ENCODE measurements around the gene FKBP1B.
A peak's percentile ranks its signal among the peaks of the same experiment; 100 is the strongest.
"Not testable (repeated sequence)": the region's sequence is repeated elsewhere in the genome, so short reads cannot be mapped to it uniquely, and the experiment has no call there.

FKBP1B gene

GRCh38 chr2:24022324-24022974 is 27.1 kb upstream of the FKBP1B start:
- DNase-seq (ENCODE audit: low read depth in 2 of 3, low spot score in 2 of 3): no peak

- no peak for DNase-seq (ENCODE audit: low read depth in 2 of 3, low spot score in 2 of 3)
Observed at GRCh38 chr2:24022975-24023575, 26.5 kb upstream of the FKBP1B start.

GRCh38 chr2:24024018-24024417 is 25.5 kb upstream of the FKBP1B start:
- no peak for DNase-seq (ENCODE audit: low read depth in 2 of 3, low spot score in 2 of 3)

DNA sequence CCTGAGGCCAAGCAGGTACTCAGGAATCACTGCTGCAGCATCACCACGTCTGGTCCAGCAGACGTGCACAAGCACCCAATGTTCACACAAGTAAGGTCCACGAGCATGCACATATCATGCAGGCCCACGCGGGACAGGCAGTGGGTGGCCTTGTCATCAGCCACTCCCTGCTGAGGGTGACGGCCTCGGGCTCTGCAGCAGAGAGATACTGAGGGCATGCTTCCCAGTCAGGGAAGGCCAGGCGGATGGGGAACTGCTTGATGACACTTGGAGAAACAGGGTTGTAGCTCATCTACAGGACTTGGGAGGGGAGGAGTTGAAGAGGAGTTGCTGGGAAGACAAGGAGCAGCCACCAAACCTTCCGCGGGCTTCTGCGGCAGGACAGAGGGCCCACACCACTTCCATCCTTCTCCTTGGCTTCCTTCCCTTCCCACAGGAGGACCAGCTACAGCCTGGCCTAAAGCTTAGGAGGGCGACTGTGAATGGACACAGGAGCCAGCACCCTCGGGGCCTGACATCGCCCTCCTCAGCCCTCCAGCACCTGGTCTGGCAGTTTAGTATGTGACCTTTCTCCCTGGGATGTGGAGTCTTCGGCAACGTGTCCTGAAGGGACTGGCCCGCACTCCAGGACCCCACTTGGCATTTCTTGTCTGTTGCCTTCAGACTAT is 24.4 kb upstream of the FKBP1B start:
- no peak for DNase-seq (ENCODE audit: low read depth in 2 of 3, low spot score in 2 of 3)

GRCh38 chr2:24026233-24026632 is 23.3 kb upstream of the FKBP1B start:
- no peak for DNase-seq (ENCODE audit: low read depth in 2 of 3, low spot score in 2 of 3)

GRCh38 chr2:24038786-24039499 is 10.6 kb upstream of the FKBP1B start:
- no peak for DNase-seq (ENCODE audit: low read depth in 2 of 3, low spot score in 2 of 3)

DNA sequence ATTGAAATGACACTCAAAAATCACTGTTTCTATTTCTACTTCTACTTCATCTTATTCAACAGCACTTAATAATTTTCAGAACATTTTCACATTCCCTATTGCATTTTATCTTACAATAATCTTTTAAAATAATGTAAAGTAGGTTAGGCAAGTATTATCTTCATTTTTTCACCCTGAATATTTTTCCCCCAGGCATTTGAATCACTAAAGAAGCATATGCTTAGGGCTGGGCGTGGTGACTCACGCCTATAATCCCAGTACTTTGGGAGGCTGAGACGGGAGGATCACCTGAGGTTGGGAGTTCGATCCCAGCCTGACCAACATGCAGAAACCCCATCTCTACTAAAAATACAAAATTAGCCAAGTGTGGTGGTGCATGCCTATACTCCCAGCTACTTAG is 9.0 kb upstream of the FKBP1B start:
- DNase-seq (ENCODE audit: low read depth in 2 of 3, low spot score in 2 of 3): no peak

- not testable (repeated sequence) for DNase-seq (ENCODE audit: low read depth in 2 of 3, low spot score in 2 of 3)
Observed at GRCh38 chr2:24043133-24043532, 6.4 kb upstream of the FKBP1B start.

DNA sequence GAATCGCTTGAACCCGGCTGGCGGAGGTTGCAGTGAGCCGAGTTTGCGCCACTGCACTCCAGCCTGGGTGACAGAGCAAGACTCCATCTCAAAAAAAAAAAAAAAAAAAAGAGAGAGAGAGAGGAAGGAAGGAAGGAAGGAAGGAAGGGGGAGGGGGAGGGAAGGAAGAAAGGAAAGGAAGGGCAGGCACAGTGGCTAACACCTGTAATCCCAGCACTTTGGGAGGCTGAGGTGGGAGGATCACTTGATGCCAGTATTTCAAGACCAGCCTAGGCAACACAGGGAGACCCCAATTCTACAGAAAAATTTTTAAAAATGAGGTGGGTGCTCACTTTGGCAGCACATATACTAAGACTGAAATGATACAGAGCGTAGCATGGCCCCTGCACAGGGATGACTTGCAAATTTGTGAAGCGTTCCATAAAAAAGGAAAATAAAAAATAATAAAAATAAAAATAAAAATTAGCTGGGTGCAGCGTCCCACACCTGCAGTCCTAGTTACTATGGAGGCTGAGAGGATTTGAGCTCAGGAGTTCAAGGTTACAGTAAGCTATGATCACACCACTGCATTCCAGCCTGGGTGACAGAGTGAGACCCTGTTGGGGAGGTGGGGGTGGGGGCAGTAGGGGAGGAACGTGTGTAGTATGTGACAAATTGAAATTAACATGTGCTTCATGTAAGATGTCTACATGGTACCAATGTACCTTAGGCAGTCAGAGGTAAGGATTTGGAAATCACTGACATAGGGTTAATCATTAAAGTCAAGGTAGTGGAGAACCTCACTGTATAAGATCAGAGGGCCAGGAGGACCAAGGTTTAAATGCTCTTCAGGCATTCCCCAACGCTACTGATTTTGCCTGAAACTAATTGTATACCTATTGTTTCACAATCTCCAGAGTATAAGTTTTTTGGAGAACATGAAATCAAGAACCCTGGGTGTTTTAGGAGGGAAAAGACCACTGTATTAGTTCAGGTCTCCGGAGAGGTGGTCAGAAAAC is 3.7 kb upstream of the FKBP1B start:
- DNase-seq (ENCODE audit: low read depth in 2 of 3, low spot score in 2 of 3): no peak

DNA sequence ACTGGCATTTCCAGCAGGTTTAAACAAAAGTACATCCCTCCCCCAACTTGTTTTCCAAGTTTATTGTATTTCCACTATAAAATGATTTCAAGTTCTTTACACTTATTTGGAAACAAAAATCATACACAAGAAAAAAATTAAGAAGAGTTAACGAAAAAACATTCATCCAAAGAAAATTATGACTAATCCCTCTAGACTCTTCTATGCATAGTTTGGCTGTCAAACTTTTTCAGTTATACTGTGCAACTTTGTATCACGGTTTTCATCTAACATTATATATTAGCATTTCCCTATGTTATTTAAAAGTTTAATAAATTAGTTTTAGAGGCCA is 3.0 kb upstream of the FKBP1B start:
- DNase-seq (ENCODE audit: low read depth in 2 of 3, low spot score in 2 of 3): no peak

DNA sequence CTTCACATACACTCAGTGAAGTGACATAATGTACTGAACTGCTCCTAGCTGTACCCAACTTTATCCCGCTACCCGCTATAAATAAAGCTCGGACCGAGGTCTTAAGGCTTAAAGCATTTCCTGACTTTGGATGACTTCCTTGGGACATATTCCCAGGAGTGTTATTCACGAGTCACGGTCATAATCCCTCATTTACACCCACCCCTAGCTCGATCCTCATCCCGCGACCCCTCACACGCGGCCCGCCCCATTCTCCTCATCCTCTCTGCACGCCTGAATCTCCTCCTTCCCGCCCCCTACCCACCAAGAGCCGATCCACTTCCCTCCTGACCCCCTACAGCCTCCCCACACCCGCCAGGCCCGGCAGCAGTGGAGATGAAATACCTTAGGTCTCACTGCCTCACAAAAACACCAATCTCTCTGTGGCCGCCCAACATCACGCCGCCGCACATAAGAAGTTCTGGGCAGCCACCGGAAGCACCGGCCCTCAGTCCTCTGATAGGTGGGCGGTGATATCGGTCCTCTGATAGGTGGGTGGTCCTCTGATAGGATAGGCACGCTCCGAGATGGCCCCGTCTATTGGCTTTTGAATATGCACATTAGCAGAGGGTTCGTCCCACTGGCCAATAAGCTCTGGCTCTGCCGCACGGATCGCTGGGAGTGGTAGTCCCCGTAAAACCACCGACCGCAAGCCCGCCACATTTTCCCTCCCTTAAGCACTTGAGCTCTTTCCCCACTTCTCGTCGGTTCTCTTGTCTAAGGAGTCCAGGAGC is 2.4 kb upstream of the FKBP1B start, which contains the start of gene WDCP:
WDCP (minus strand) TSS at position 462 of the 773 bp plus-strand sequence. CDS start 7,897 bp downstream, outside the sequence.
- DNase-seq (ENCODE audit: low read depth in 2 of 3, low spot score in 2 of 3): peak; percentile 77 to 84 (median 80)

DNA sequence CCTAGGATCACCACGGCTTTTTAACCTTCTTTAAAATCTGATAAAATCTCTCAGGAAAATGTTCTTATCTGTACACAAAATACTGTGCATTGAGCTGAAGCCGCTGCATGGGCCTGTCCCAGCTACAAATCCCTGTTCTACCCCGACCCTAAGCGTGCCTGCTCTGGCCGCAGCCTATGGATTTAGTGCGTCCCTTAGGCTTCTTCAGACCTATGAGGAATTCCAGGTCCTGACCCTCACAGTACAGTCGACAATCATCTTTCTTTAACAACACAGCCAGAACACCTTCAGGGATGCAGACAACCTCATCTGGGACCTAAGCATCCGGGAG is 1.9 kb upstream of the FKBP1B start:
- DNase-seq (ENCODE audit: low read depth in 2 of 3, low spot score in 2 of 3): no peak

GRCh38 chr2:24048769-24049484 is 614 bp upstream of the FKBP1B start:
- DNase-seq (ENCODE audit: low read depth in 2 of 3, low spot score in 2 of 3): no peak

DNA sequence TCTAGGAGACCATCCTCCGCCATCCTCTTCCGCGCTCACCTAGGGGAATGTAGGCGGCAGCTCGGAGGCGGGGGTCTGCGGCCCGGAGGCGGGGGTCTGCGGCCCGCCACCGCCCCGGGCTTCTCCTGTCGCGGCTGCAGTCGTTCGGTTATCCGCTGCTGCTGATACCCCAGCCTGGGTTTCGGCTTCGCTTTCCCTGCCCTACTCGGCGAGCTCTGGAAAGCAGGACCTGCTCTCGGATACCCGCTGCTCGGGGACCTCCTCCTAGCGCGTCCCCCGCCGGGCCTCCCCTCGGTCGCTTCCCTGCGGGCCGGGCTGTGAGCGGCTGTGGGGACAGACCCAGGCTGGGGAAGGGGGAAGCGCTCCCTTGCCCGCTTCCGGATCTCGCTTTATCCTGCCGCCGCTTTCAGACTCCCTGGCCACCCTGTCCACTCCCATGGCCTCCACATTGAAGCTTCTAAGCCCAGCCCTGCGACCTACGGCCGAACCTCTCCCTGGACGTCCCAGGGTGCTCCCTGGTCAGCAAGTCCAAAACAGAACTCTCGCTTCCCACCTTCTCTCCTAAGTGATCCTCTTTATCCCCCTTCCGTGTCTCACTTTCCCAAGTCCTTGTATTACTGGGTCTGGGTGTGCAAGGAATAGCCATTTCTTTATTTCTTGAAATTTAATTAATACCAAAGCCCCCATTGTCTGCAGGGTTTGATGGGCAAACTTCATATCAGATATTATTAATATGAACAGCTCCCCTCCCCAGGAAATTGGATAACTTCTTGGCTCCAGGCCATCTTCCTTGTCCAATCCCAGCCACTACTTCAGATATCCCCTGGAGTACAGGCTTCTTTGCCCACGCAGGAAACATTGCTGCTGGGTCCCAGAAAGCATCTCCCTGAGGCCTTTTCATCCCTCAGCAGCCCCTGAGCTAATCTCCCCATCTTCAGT is 769 bp downstream of the FKBP1B start:
- DNase-seq (ENCODE audit: low read depth in 2 of 3, low spot score in 2 of 3): no peak

DNA sequence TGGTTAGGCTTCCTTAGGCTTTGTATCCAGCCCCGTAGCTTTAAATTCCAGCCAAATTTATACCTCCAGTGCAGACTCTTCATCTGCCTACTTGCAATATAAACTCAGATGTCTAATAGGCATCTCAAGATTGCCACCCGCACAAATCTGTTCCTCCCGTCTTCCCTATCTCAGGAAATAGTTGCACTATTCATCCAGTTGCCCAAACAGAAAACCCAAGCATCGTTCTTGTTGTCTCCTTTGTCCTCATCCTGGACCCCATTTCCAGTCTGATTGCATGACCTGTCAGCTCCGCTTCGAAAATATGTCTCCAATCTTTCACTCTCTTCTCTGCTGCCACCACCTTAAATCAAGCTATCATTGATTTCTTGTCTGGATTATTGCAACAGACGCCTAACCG is 2.3 kb downstream of the FKBP1B start:
- DNase-seq (ENCODE audit: low read depth in 2 of 3, low spot score in 2 of 3): no peak

DNA sequence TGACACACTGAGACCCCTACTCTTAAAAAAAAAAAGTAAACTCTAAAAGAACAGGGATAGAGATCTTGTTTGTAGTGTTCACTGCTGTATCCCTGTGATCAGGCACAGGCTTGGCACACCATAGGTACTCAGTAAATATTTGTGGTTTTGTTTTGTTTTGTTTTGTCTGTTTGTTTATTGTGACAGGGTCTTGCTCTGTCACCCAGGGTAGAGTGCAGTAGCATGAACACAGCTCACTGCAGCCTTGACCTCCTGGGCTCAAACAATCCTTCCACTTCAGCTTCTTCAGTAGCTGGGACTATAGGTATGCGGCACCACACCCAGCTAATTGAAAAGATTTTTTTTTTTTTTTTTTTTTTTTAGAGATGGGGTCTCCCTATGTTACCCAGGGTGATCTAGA is 3.4 kb downstream of the FKBP1B start:
- DNase-seq (ENCODE audit: low read depth in 2 of 3, low spot score in 2 of 3): no peak

GRCh38 chr2:24054366-24055010 is 4.9 kb downstream of the FKBP1B start:
- no peak for DNase-seq (ENCODE audit: low read depth in 2 of 3, low spot score in 2 of 3)

DNA sequence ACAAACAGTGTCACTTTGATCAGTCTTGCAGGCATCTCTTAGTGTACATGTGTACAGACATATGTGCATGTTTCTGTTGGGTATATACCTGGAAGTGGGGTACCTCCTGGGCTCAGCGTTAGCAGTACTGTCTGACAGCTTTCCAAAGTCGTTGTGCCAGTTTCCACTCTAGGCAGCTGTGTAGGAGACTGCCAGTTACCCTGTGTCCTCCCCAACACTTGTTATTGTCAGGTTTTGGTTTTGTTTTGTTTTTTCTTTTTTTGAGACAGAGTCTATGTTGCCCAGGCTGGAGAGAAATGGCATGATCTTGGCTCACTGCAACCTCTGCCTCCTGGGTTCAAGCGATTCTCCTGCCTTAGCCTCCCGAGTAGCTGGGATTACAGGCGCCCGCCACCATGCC is 6.2 kb downstream of the FKBP1B start:
- DNase-seq (ENCODE audit: low read depth in 2 of 3, low spot score in 2 of 3): no peak

Data from activated CD8-positive, alpha-beta memory T cell treated with anti-CD3 and anti-CD28 coated beads for 48 hours (primary cell).